Peyer's patch (tissue), 4 donors: Measurements from ENCODE around the gene GALNT9. TPM values are rescaled to one million over a fixed set of nuclear protein-coding genes. Genes with fewer than 3 reads are reported as not detected.
A peak's percentile ranks its signal among the peaks of the same experiment; 100 is the strongest.

Source experiments
- DNase-seq, 3 donors: peaks; one replicate each; pipeline ENCODE4 v3.0.0-alpha.2; 2017 to 2019
- H3K27ac ChIP-seq, 4 donors: fragments of 200-600 bp; sonication (generic); one replicate each; pipeline ENCODE4 v1.5.1; 2016 to 2019
- H3K27me3 ChIP-seq, 2 donors: fragments of 200-600 bp; sonication (generic); one replicate each; pipeline ENCODE4 v1.5.1; 2019
- H3K36me3 ChIP-seq, 3 donors: fragments of 200-600 bp; sonication (generic); one replicate each; pipeline ENCODE4 v1.5.1; 2016 to 2019
- H3K4me1 ChIP-seq, 4 donors: fragments of 200-600 bp; sonication (generic); one replicate each; pipeline ENCODE4 v1.5.1; 2016 to 2019
- H3K4me3 ChIP-seq, 4 donors: fragments of 200-600 bp; sonication (generic); 1 replicate in 3 of 4; 2 replicates in 1 of 4; pipeline ENCODE4 v1.5.1; 2016 to 2019; ENCODE audit warnings: mild to moderate bottlenecking in 1 of 4
- H3K9me3 ChIP-seq, 4 donors: fragments of 200-600 bp; sonication (generic); one replicate each; pipeline ENCODE4 v1.5.1; 2016 to 2019; ENCODE audit warnings: mild to moderate bottlenecking in 1 of 4
- POLR2A ChIP-seq, 2 donors: fragments of 450-650 bp; IDR thresholded peaks; one replicate each; pipeline ENCODE4 v1.5.1; 2017; ENCODE audit warnings: antibody characterized with exemption in 2 of 2, mild to moderate bottlenecking in 2 of 2, moderate library complexity in 2 of 2
- total RNA-seq, 4 donors: library from RNA; depleted of rRNA; stranded (reverse); fragments of >200 nt; gene quantifications; one replicate each; pipeline ENCODE4 v1.1.0, GENCODE V29; 2016
- TF ChIP-seq, protein P1 (sequence below), 6 experiments: fragments of 450-650 bp in 4 of 6; fragments of 200-600 bp in 2 of 6; sonication (generic) in 1 of 6; IDR thresholded peaks; one replicate each; pipeline ENCODE4 v1.5.1; 2017 to 2019; ENCODE audit warnings: antibody characterized with exemption in 6 of 6, mild to moderate bottlenecking in 3 of 6, moderate library complexity in 1 of 6

Gene GALNT9
- total RNA-seq, 4 donors from 2014 or later = not detected

- no peaks in the 10 kb centered on the region for H3K36me3 ChIP-seq
- H3K4me1 ChIP-seq = peaks cover 0 to 13% (median 0%) of the 10 kb centered on the region in 4 donors
- H3K27me3 ChIP-seq = peaks cover 0 to 8% of the 10 kb centered on the region in 2 donors
- no peak overlapping the region for H3K4me3 ChIP-seq
- TF ChIP-seq, protein P1, sequence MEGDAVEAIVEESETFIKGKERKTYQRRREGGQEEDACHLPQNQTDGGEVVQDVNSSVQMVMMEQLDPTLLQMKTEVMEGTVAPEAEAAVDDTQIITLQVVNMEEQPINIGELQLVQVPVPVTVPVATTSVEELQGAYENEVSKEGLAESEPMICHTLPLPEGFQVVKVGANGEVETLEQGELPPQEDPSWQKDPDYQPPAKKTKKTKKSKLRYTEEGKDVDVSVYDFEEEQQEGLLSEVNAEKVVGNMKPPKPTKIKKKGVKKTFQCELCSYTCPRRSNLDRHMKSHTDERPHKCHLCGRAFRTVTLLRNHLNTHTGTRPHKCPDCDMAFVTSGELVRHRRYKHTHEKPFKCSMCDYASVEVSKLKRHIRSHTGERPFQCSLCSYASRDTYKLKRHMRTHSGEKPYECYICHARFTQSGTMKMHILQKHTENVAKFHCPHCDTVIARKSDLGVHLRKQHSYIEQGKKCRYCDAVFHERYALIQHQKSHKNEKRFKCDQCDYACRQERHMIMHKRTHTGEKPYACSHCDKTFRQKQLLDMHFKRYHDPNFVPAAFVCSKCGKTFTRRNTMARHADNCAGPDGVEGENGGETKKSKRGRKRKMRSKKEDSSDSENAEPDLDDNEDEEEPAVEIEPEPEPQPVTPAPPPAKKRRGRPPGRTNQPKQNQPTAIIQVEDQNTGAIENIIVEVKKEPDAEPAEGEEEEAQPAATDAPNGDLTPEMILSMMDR (IDR thresholded peaks at IDR 0.05) = no peak
- no peak for TF ChIP-seq POLR2A (IDR thresholded peaks at IDR 0.05)
- H3K9me3 ChIP-seq = no peaks in the 10 kb centered on the region
- no peak for DNase-seq
- H3K27ac ChIP-seq = no peak overlapping the region
These were observed 123.3 kb downstream of the GALNT9 start for GRCh38 chr12:132206046-132206434.

DNA sequence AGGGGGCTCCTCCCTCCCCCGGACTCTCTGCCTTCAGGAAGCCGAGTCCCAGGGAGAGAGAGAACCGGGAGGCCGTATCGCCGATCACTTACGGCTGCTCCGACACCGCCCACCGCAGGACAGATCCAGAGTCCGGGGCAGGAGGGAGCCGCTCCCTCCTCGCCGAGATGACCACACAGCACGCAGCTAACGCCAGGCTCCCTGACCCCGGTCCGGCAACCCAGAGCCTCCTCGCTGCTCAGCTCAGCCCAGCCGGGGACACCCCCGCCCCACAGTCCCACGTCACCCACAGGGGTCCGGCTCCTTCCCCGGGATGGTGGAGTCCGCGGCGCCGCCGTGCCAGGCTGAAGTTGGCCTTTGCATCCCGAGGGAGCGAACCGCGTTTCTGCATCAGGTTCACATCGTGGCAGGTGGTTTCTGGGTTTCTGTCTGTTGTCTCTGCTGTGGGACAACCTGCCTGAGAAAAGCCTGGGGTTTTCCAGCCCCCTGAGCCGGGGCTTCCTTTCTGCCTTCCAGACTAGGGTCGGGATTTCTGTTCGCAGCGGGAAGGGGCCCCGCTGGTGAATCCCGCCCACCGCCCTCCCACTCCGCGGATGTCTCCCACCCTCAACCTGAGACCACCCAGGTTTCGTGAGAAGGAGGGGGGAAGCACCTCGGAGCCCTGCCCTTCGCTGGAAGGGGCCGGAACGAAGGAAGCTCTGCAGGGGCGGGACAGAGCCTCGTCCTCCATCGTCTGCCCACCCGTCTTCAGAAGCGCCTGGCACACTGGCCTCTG lies 123.9 kb downstream of the GALNT9 start:
- Histone ChIP-seq H3K27ac (no peak overlapping the region), H3K4me3 (peak overlapping the region in 2 of 4 donors; percentile 29), H3K36me3 (no peaks in the 10 kb centered on the region), H3K27me3 (peaks cover 0 to 8% of the 10 kb centered on the region in 2 donors), H3K9me3 (no peaks in the 10 kb centered on the region), H3K4me1 (peaks cover 0 to 13% (median 0%) of the 10 kb centered on the region in 4 donors)
- no peak for TF ChIP-seq POLR2A (IDR thresholded peaks at IDR 0.05)
- TF ChIP-seq, protein P1 (IDR thresholded peaks at IDR 0.05) = no peak
- no peak for DNase-seq

GRCh38 chr12:132204793-132205270 lies 124.6 kb downstream of the GALNT9 start:
- Histone ChIP-seq H3K27ac (no peak overlapping the region), H3K4me1 (peaks cover 0 to 13% (median 0%) of the 10 kb centered on the region in 4 donors), H3K4me3 (peak overlapping the region in 2 of 4 donors; percentile 29), H3K36me3 (no peaks in the 10 kb centered on the region), H3K9me3 (no peaks in the 10 kb centered on the region), H3K27me3 (peaks cover 0 to 8% of the 10 kb centered on the region in 2 donors)
- TF ChIP-seq, protein P1 (IDR thresholded peaks at IDR 0.05) = no peak
- TF ChIP-seq POLR2A (IDR thresholded peaks at IDR 0.05) = no peak
- DNase-seq = no peak

DNA sequence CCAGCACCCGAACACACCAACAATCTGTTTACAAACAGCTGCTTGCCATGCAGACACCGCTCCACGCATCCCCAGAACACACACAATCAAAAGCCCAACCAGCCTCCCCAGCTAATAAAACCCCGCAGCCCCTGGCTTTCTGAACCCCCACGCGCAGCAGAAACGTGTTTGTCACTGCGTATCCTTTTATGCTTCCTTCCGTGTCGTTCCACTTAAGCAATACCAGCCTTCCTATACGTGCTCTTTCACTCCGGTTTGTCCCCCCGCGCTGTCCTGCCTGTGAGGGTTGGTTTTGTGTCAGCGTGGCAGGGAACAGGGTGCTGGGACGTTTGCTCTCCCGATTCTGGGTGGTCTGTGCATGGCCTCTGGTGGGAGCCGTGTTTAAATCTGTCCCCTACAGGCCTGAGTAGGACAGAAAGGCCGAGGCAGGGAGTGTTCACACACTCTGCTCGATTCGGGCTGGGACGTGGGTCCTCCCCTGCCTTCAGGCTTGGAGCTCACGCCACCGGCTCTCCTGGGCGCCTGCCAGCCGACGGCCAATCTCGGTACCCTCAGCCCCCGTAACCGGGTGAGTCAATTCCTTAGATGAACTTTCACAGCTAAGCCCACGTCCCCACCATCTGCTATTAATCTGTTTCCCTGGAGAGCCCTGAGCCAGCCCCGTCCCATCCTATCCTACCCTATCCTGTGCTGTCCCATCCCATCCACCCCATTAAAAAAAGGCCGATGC lies 125.2 kb downstream of the GALNT9 start:
- peaks cover 0 to 13% (median 0%) of the 10 kb centered on the region in 4 donors for H3K4me1 ChIP-seq
- DNase-seq = no peak
- H3K27me3 ChIP-seq = peaks cover 0 to 8% of the 10 kb centered on the region in 2 donors
- H3K27ac ChIP-seq = no peak overlapping the region
- H3K36me3 ChIP-seq = no peaks in the 10 kb centered on the region
- no peaks in the 10 kb centered on the region for H3K9me3 ChIP-seq
- TF ChIP-seq POLR2A (IDR thresholded peaks at IDR 0.05) = no peak
- TF ChIP-seq, protein P1 (IDR thresholded peaks at IDR 0.05) = no peak
- H3K4me3 ChIP-seq = no peak overlapping the region

DNA sequence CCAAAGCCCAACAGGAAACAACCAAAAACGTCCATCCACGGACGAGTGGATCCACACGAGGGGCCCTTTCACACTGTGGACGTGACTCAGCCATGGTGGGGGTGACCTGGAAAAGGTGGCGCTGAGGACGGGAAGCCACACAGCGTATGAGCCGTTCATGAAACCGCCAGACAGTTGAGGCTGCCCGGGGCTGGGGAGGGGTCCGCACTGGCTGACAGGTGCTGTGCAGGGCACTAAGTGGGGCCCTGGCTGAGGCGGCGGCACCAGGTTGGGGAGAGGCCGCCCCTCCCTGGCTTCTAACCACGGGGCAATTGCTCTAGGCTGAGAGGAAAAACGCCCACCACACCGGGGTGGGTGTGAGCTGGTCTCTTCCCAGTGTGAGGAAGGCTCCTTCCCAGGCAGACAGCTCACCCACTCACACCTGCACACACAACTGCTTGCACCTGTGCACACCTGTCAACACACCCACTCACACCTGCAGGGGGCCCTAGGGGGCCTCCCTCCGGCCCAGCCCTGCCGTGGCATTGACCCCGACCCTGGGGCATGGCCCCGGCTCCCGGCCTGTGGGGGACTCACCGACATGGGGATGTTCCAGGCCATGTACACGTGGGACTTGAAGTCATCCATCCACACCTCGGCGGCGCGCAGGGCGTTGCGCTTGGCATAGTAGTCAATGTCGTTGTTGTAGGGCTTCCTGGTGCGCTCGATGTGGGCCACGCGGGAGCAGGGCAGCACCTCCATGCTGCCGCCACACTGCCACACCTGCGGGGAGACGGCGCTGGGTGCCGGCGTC lies 126.3 kb downstream of the GALNT9 start:
- Histone ChIP-seq H3K4me1 (peaks cover 0 to 13% (median 0%) of the 10 kb centered on the region in 4 donors), H3K36me3 (no peaks in the 10 kb centered on the region), H3K4me3 (no peak overlapping the region), H3K9me3 (no peaks in the 10 kb centered on the region), H3K27ac (no peak overlapping the region), H3K27me3 (peaks cover 0 to 8% of the 10 kb centered on the region in 2 donors)
- TF ChIP-seq, protein P1 (IDR thresholded peaks at IDR 0.05) = no peak
- no peak for TF ChIP-seq POLR2A (IDR thresholded peaks at IDR 0.05)
- DNase-seq = no peak
